DMS114 treated with DMSO at 0.1 percent for 48 hours (cell line): ENCODE measurements around the gene CPAMD8.
"Not testable (repeated sequence)": the region's sequence is repeated elsewhere in the genome, so short reads cannot be mapped to it uniquely, and the experiment has no call there.

Experiments
- DNase-seq: peaks from one replicate; lab custom pipeline; 2025; ENCODE audit not compliant: unreplicated experiment; lab: John Stamatoyannopoulos, UW

The CPAMD8 gene

GRCh38 chr19:17002455-17002854 lies 24.2 kb downstream of the CPAMD8 start:
- DNase-seq = no peak

GRCh38 chr19:17001603-17002183 lies 24.9 kb downstream of the CPAMD8 start:
- DNase-seq = no peak

- no peak for DNase-seq
Measured at GRCh38 chr19:16998635-16999194, 27.9 kb downstream of the CPAMD8 start.

GRCh38 chr19:16996838-16997490 lies 29.6 kb downstream of the CPAMD8 start:
- DNase-seq = not testable (repeated sequence)

GRCh38 chr19:16988661-16989060 lies 37.9 kb downstream of the CPAMD8 start:
- no peak for DNase-seq

- no peak for DNase-seq
Measured at GRCh38 chr19:16985403-16985802, 41.2 kb downstream of the CPAMD8 start.

- not testable (repeated sequence) for DNase-seq
Measured at GRCh38 chr19:16982586-16982985, 44.0 kb downstream of the CPAMD8 start.

GRCh38 chr19:16978839-16979802 lies 47.5 kb downstream of the CPAMD8 start:
- DNase-seq = no peak

GRCh38 chr19:16978156-16978555 lies 48.5 kb downstream of the CPAMD8 start:
- no peak for DNase-seq

- DNase-seq = no peak
Measured at GRCh38 chr19:16977306-16977705, 49.3 kb downstream of the CPAMD8 start.

GRCh38 chr19:16976446-16976845 lies 50.2 kb downstream of the CPAMD8 start:
- no peak for DNase-seq

GRCh38 chr19:16970821-16971220 lies 55.8 kb downstream of the CPAMD8 start:
- no peak for DNase-seq

- no peak for DNase-seq
Measured at GRCh38 chr19:16969135-16969534, 57.5 kb downstream of the CPAMD8 start.

GRCh38 chr19:16960996-16961822 lies 65.4 kb downstream of the CPAMD8 start:
- not testable (repeated sequence) for DNase-seq

GRCh38 chr19:16958277-16958676 lies 68.3 kb downstream of the CPAMD8 start:
- DNase-seq = not testable (repeated sequence)

GRCh38 chr19:16957855-16958254 lies 68.8 kb downstream of the CPAMD8 start:
- no peak for DNase-seq

GRCh38 chr19:16957151-16957701 lies 69.4 kb downstream of the CPAMD8 start:
- DNase-seq = no peak

GRCh38 chr19:16955161-16955560 lies 71.4 kb downstream of the CPAMD8 start:
- no peak for DNase-seq

- no peak for DNase-seq
Measured at GRCh38 chr19:16952046-16952445, 74.6 kb downstream of the CPAMD8 start.

- no peak for DNase-seq
Measured at GRCh38 chr19:16951529-16951928, 75.1 kb downstream of the CPAMD8 start.
